ENCODE measurements around the gene LNP1. TPM values are rescaled to one million over a fixed set of nuclear protein-coding genes. Genes with fewer than 3 reads are reported as not detected.

Gene LNP1
- total RNA-seq, 2 experiments from 2014 or later = 0.47 to 0.70 TPM

DNA sequence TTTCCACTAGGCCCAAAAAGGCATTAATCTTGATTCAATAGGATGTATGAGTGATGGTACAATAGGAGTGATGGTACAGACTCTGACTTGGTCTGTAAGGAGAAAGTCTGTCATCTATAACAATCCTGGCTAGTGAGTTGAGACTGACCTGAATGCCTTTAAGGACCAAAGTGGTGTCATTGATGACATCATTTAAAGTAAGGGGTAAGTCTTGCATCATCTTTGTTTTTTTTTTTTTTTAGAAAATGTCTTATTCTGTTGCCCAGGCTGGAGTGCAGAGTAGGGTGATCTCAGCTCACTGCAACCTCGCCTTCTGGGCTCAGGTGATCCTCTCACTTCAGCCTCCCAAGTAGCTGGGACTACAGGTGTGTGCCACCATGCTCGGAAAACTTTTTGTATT is 85.5 kb downstream of the LNP1 start:
- H3K27ac Mint-ChIP-seq = no peak overlapping the region
- Histone ChIP-seq H3K4me3 (ENCODE audit: low read length) (no peak overlapping the region), H3K27ac (ENCODE audit: low read depth in 1 of 2, low read length in 2 of 2) (no peak overlapping the region), H3K27me3 (ENCODE audit: control insufficient read depth in 1 of 2, insufficient read depth in 2 of 2, low read length in 2 of 2) (peaks cover 0 to 7% of the 10 kb centered on the region in 2 experiments), H3K36me3 (ENCODE audit: insufficient read depth, low read length) (no peaks in the 10 kb centered on the region), H3K9me3 (ENCODE audit: control insufficient read depth in 1 of 2, insufficient read depth in 1 of 2, low read length in 2 of 2) (no peaks in the 10 kb centered on the region), H3K4me1 (ENCODE audit: insufficient read depth, low read length) (peaks cover under 1% of the 10 kb centered on the region)
- ChIA-PET CTCF (no interaction called here), POLR2A (no interaction called here)
- H3K27me3 Mint-ChIP-seq = peaks cover 22% of the 10 kb centered on the region
- DNase-seq = no peak
- no peak for ATAC-seq (ENCODE audit: poor library complexity)
- H3K4me3 Mint-ChIP-seq = no peak overlapping the region
- no peaks in the 10 kb centered on the region for H3K36me3 Mint-ChIP-seq (ENCODE audit: low read depth)
- no peaks in the 10 kb centered on the region for H3K9me3 Mint-ChIP-seq
- TF ChIP-seq, protein P1, sequence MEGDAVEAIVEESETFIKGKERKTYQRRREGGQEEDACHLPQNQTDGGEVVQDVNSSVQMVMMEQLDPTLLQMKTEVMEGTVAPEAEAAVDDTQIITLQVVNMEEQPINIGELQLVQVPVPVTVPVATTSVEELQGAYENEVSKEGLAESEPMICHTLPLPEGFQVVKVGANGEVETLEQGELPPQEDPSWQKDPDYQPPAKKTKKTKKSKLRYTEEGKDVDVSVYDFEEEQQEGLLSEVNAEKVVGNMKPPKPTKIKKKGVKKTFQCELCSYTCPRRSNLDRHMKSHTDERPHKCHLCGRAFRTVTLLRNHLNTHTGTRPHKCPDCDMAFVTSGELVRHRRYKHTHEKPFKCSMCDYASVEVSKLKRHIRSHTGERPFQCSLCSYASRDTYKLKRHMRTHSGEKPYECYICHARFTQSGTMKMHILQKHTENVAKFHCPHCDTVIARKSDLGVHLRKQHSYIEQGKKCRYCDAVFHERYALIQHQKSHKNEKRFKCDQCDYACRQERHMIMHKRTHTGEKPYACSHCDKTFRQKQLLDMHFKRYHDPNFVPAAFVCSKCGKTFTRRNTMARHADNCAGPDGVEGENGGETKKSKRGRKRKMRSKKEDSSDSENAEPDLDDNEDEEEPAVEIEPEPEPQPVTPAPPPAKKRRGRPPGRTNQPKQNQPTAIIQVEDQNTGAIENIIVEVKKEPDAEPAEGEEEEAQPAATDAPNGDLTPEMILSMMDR (IDR thresholded peaks at IDR 0.05) = no peak
- intact Hi-C loops (cut with DNase I, micrococcal nuclease) = no loop called here
- H3K4me1 Mint-ChIP-seq (ENCODE audit: low read depth) = peaks cover 4% of the 10 kb centered on the region

DNA sequence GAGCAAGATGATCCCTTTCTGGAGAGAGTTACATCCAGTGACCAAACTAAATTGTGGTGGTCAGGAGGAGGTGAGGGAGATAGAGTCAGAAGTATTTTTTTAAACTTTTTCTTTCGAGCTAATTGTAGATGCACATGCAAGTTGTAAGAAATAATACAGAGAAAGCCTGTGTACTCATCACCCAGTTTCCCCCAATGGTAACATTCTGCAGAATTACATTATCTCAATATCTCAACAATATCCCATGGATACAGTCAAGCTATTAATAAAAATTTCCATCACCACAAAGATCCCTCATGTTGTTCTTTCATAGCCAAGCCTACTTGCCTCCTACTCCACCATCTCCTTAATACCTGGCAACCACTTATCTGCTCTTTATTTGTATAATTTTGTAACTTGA is 87.8 kb downstream of the LNP1 start:
- POLR2A ChIA-PET = no interaction called here

DNA sequence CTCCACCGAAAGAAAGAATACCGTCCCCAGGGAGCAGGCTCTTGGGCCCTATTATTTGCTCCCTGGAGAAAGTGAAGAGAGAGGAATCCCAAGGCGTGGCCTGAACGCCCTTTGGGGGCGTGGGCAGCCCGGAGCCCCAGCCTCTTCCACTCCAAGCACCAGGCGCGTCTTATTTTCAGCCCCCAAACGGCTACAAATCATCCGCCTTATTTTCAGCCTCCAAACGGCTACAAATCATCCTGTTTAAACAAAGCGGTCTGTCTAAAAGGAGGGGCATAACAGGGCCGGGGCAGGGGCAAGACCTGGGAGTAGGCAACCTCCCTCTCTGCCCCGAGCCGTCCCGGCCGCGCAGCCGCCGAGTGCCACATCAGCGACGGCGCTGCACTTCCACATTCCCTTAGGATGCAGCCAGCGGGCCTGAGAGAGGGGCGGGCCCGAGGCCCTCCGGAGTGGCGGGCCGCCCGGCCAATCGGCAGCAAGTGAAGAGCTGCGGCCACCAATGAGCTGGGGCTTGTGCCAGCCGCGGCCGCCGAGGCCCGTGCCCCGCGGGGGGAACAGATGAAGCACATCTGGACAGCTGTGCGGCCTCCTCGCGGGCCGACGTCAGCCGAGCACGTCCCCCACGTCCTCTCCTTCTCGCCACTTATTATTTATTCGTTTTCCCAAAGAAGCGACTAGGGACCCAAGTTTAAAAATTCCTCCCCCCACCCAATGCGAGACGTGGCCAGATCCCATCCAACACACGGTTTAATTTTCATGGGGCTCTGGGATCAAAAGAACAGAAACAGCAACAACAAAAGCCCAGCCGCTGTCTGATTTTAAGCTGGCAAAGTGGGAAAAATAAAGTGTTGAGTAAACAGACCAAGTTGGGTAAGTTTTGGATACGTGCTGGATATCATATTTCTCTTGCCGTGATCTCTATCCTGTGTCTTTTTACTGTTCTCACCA is 91.0 kb downstream of the LNP1 start, which contains the start of gene TMEM45A:
TMEM45A (plus strand) TSS at position 561 of the 948 bp plus-strand sequence. CDS start 62,593 bp downstream, outside the sequence.
- ATAC-seq (ENCODE audit: poor library complexity) = peak; percentile 98
- Mint-ChIP-seq H3K4me1 (ENCODE audit: low read depth) (peaks cover 15% of the 10 kb centered on the region), H3K36me3 (ENCODE audit: low read depth) (no peaks in the 10 kb centered on the region), H3K27me3 (peaks cover 23% of the 10 kb centered on the region), H3K4me3 (peak within 1 kb of the TSS; percentile 87), H3K9me3 (no peaks in the 10 kb centered on the region), H3K27ac (no peak within 1 kb of the TSS)
- CTCF ChIA-PET = interaction anchor here (0.7 kb wide), 1 partner anchor 101 kb away, joined by 3 read pairs; no protein-coding TSS in a partner anchor
- peak; percentile 20 to 82 (median 60) for DNase-seq
- intact Hi-C loops (cut with DNase I, micrococcal nuclease) = no loop called here
- H3K4me3 ChIP-seq (ENCODE audit: low read length) = peak within 1 kb of the TSS; percentile 60
- peaks cover 10% of the 10 kb centered on the region for H3K4me1 ChIP-seq (ENCODE audit: insufficient read depth, low read length)
- TF ChIP-seq, protein P1 (IDR thresholded peaks at IDR 0.05) = no peak
- peaks cover 0 to 6% of the 10 kb centered on the region in 2 experiments for H3K27me3 ChIP-seq (ENCODE audit: control insufficient read depth in 1 of 2, insufficient read depth in 2 of 2, low read length in 2 of 2)
- no peaks in the 10 kb centered on the region for H3K36me3 ChIP-seq (ENCODE audit: insufficient read depth, low read length)
- POLR2A ChIA-PET = no interaction called here
- no peaks in the 10 kb centered on the region for H3K9me3 ChIP-seq (ENCODE audit: control insufficient read depth in 1 of 2, insufficient read depth in 1 of 2, low read length in 2 of 2)
- H3K27ac ChIP-seq (ENCODE audit: low read depth in 1 of 2, low read length in 2 of 2) = no peak within 1 kb of the TSS

More for the DNA sequence above, 87.8 kb downstream of the LNP1 start:
- Mint-ChIP-seq H3K36me3 (ENCODE audit: low read depth) (no peaks in the 10 kb centered on the region), H3K9me3 (no peaks in the 10 kb centered on the region), H3K27me3 (peaks cover 14% of the 10 kb centered on the region), H3K27ac (no peak overlapping the region), H3K4me1 (ENCODE audit: low read depth) (peaks cover 15% of the 10 kb centered on the region), H3K4me3 (no peak overlapping the region)
- Histone ChIP-seq H3K27ac (ENCODE audit: low read depth in 1 of 2, low read length in 2 of 2) (no peak overlapping the region), H3K4me1 (ENCODE audit: insufficient read depth, low read length) (peaks cover 10% of the 10 kb centered on the region), H3K9me3 (ENCODE audit: control insufficient read depth in 1 of 2, insufficient read depth in 1 of 2, low read length in 2 of 2) (no peaks in the 10 kb centered on the region), H3K36me3 (ENCODE audit: insufficient read depth, low read length) (no peaks in the 10 kb centered on the region), H3K4me3 (ENCODE audit: low read length) (no peak overlapping the region), H3K27me3 (ENCODE audit: control insufficient read depth in 1 of 2, insufficient read depth in 2 of 2, low read length in 2 of 2) (peaks cover 0 to 7% of the 10 kb centered on the region in 2 experiments)
- CTCF ChIA-PET = interaction anchor here (0.7 kb wide), 1 partner anchor 18 kb away, joined by 3 read pairs; no protein-coding TSS in a partner anchor
- ATAC-seq (ENCODE audit: poor library complexity) (no peak), DNase-seq (no peak)
- TF ChIP-seq, protein P1 (IDR thresholded peaks at IDR 0.05) = no peak
- intact Hi-C loops (cut with DNase I, micrococcal nuclease) = no loop called here

Measured in CD4-positive, alpha-beta T cell (primary cell).